CD4-positive, alpha-beta memory T cell (primary cell): Measurements from ENCODE around the gene WSCD2. TPM values are rescaled to one million over a fixed set of nuclear protein-coding genes. Genes with fewer than 3 reads are reported as not detected.

Experiments used
- CTCF ChIA-PET: fragments of 350-600 bp; sonication (Branson Sonifier 250); formaldehyde crosslinking; loops from one replicate; lab custom pipeline; 2021; ENCODE audit warnings: inconsistent platforms; ENCODE audit not compliant: partially characterized antibody; lab: Charles Lee
- POLR2A ChIA-PET: fragments of 350-600 bp; sonication (Branson Sonifier 250); formaldehyde crosslinking; loops from one replicate; lab custom pipeline; 2021; ENCODE audit not compliant: partially characterized antibody; lab: Charles Lee
- DNase-seq, 5 donors: peaks; one replicate each; pipeline versions ENCODE4 v3.0.0 to v3.0.0-alpha.2; 2020 to 2022; ENCODE audit warnings: mixed read lengths in 1 of 5
- H3K27ac ChIP-seq: one replicate; pipeline ENCODE4 v1.7.0; 2013; ENCODE audit warnings: low read depth, low read length
- H3K27me3 ChIP-seq: 2 replicates; pipeline ENCODE4 v1.7.0; 2013; ENCODE audit warnings: mild to moderate bottlenecking, low read length, moderate library complexity; ENCODE audit not compliant: insufficient read depth
- H3K36me3 ChIP-seq: 2 replicates; pipeline ENCODE4 v1.7.0; 2013; ENCODE audit warnings: mild to moderate bottlenecking, low read length, moderate library complexity; ENCODE audit not compliant: insufficient read depth
- H3K4me1 ChIP-seq: 2 replicates; pipeline ENCODE4 v1.7.0; 2013; ENCODE audit warnings: mild to moderate bottlenecking, low read length, moderate library complexity; ENCODE audit not compliant: insufficient read depth
- H3K4me3 ChIP-seq, 2 donors: one replicate each; pipeline ENCODE4 v1.7.0; 2013; ENCODE audit warnings: low read length in 2 of 2, mild to moderate bottlenecking in 1 of 2
- H3K9me3 ChIP-seq, 2 donors: one replicate each; pipeline ENCODE4 v1.7.0; 2013; ENCODE audit warnings: low read length in 2 of 2, control low read depth in 1 of 2; ENCODE audit not compliant: control insufficient read depth in 1 of 2
- H3K27ac Mint-ChIP-seq, 7 donors: one replicate each; pipeline ENCODE4 v1.8.0; 2020 to 2021; ENCODE audit warnings: mixed read lengths in 7 of 7, mild to moderate bottlenecking in 6 of 7, inconsistent platforms in 3 of 7, moderate library complexity in 3 of 7
- H3K27me3 Mint-ChIP-seq, 2 donors: one replicate each; pipeline ENCODE4 v1.8.0; 2020 to 2021; ENCODE audit warnings: mixed read lengths in 2 of 2
- H3K36me3 Mint-ChIP-seq, 2 donors: one replicate each; pipeline ENCODE4 v1.8.0; 2020 to 2021; ENCODE audit warnings: mixed read lengths in 2 of 2, inconsistent platforms in 1 of 2, mild to moderate bottlenecking in 1 of 2
- H3K4me1 Mint-ChIP-seq, 4 donors: one replicate each; pipeline ENCODE4 v1.8.0; 2020 to 2021; ENCODE audit warnings: mixed read lengths in 4 of 4, mild to moderate bottlenecking in 1 of 4
- H3K4me3 Mint-ChIP-seq, 8 donors: one replicate each; pipeline ENCODE4 v1.8.0; 2020 to 2021; ENCODE audit warnings: mixed read lengths in 8 of 8, mild to moderate bottlenecking in 7 of 8, moderate library complexity in 6 of 8, inconsistent platforms in 3 of 8
- H3K9me3 Mint-ChIP-seq, 8 donors: one replicate each; pipeline ENCODE4 v1.8.0; 2020 to 2021; ENCODE audit warnings: mixed read lengths in 8 of 8, mild to moderate bottlenecking in 5 of 8, inconsistent platforms in 3 of 8, moderate library complexity in 1 of 8
- intact Hi-C: fragments of 100-400 bp; cut with micrococcal nuclease; formaldehyde crosslinking; loops from one replicate; pipeline ENCODE4 v1.15.1; 2023
- polyA plus RNA-seq, 2 donors: library from polyadenylated mRNA; unstranded; fragments of 300-500 nt; fragmentation: Illumina TruSeq; gene quantifications; one replicate each; pipeline ENCODE4 v1.2.3, GENCODE V29; 2021
- total RNA-seq, 2 experiments: library from RNA; stranded (reverse); gene quantifications; one replicate each; pipeline ENCODE4 v1.2.3, GENCODE V29; 2021

Gene WSCD2
- total and polyA plus RNA-seq, 4 experiments from 2014 or later: not detected

DNA sequence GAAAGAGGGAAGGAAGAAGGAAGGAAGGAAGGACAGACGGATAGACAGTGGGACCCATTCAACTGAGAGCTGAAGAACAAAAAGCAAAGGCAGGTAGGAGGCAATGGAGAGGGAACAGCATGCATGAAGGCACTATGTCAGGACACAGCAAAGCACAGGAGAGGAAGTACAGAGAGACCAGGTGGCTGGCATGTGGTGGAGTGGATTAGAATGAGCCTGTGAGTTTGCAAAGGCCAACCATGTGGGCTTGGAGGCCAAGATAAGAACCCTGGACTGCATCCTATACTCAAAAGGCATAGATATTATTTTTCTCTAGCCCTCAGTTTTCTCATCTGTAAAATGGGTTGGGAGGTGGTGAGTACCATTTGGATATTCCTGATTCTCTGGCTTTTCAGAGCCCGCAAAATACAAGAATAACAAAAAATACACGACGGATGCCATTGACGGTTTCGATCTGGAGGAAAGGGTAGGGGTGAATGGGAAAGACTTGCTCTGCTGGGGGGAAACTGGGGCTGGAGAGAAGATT lies 102.9 kb downstream of the WSCD2 start:
- no peaks in the 10 kb centered on the region for H3K4me1 ChIP-seq
- no peak for DNase-seq
- H3K4me1 Mint-ChIP-seq: no peaks in the 10 kb centered on the region
- ChIA-PET POLR2A (no interaction called here), CTCF (no interaction called here)
- H3K27me3 Mint-ChIP-seq: peaks cover 11 to 21% of the 10 kb centered on the region in 2 donors
- intact Hi-C loops: no loop called here
- H3K36me3 ChIP-seq: no peaks in the 10 kb centered on the region
- H3K36me3 Mint-ChIP-seq: no peaks in the 10 kb centered on the region
- no peak overlapping the region for H3K4me3 Mint-ChIP-seq
- no peak overlapping the region for H3K27ac Mint-ChIP-seq
- no peak overlapping the region for H3K4me3 ChIP-seq
- peaks cover 0 to 2% (median 0%) of the 10 kb centered on the region in 8 donors for H3K9me3 Mint-ChIP-seq
- H3K27me3 ChIP-seq: no peaks in the 10 kb centered on the region
- no peaks in the 10 kb centered on the region for H3K9me3 ChIP-seq
- H3K27ac ChIP-seq: no peak overlapping the region

DNA sequence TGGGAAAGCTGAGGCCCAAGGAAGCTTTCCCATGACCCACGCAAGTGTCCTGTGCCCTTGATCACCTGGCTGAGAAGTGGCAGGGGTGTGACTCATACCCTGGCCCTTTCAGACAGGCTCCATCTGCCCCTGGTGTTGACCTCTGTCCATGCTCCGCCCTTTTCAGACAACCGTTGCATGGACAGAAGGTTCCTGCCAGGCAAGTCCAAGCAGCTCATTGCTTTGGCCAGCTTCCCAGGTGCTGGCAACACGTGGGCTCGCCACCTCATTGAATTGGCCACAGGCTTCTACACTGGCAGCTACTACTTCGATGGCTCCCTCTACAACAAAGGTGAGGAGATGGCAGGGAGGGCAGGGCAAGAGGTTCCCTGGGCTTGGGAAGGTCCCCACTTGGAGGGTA lies 103.5 kb downstream of the WSCD2 start:
- Histone ChIP-seq H3K27ac (no peak overlapping the region), H3K4me3 (no peak overlapping the region), H3K9me3 (no peaks in the 10 kb centered on the region), H3K27me3 (no peaks in the 10 kb centered on the region), H3K36me3 (no peaks in the 10 kb centered on the region), H3K4me1 (no peaks in the 10 kb centered on the region)
- Mint-ChIP-seq H3K36me3 (no peaks in the 10 kb centered on the region), H3K4me1 (no peaks in the 10 kb centered on the region), H3K27ac (no peak overlapping the region), H3K27me3 (peaks cover 14 to 24% of the 10 kb centered on the region in 2 donors), H3K9me3 (peaks cover 0 to 1% (median 0%) of the 10 kb centered on the region in 8 donors), H3K4me3 (no peak overlapping the region)
- intact Hi-C loops: no loop called here
- CTCF ChIA-PET: no interaction called here
- POLR2A ChIA-PET: no interaction called here
- DNase-seq: no peak

DNA sequence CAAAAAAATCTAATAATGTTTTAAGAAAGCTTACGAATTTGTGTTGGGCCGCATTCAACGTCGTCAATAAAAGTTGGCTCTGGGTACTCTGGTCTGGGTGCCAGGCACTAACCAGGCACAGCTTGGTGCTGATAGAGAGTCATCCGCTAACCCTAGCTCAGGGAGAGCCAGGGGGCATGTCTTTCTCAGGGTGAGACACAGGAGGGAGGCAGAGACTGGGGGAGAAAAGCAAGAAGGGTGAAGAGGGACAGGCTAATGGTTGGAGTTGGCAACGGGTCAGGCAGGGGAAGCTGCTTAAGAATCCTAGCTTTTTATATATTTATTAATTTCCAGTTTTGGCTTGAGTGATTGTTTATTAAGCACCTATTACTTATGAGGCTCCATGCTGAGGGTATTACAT lies 105.1 kb downstream of the WSCD2 start:
- H3K27me3 Mint-ChIP-seq: peaks cover 13 to 25% of the 10 kb centered on the region in 2 donors
- no peak overlapping the region for H3K4me3 ChIP-seq
- H3K27ac Mint-ChIP-seq: no peak overlapping the region
- H3K4me3 Mint-ChIP-seq: no peak overlapping the region
- no peaks in the 10 kb centered on the region for H3K27me3 ChIP-seq
- peaks cover 0 to 4% (median 0%) of the 10 kb centered on the region in 8 donors for H3K9me3 Mint-ChIP-seq
- H3K4me1 Mint-ChIP-seq: no peaks in the 10 kb centered on the region
- H3K9me3 ChIP-seq: no peaks in the 10 kb centered on the region
- H3K4me1 ChIP-seq: no peaks in the 10 kb centered on the region
- no peak for DNase-seq
- peaks cover 0 to under 1% of the 10 kb centered on the region in 2 donors for H3K36me3 Mint-ChIP-seq
- no peak overlapping the region for H3K27ac ChIP-seq
- intact Hi-C loops: no loop called here
- H3K36me3 ChIP-seq: no peaks in the 10 kb centered on the region
- CTCF ChIA-PET: interaction anchor here (0.7 to 1.4 kb wide), 5 partner anchors 102 to 285 kb away, joined by 3 to 12 read pairs (median 3); no protein-coding TSS in a partner anchor
- POLR2A ChIA-PET: interaction anchor here (0.6 to 1.2 kb wide), 2 partner anchors 79 to 80 kb away, joined by 3 to 4 read pairs; no protein-coding TSS in a partner anchor

DNA sequence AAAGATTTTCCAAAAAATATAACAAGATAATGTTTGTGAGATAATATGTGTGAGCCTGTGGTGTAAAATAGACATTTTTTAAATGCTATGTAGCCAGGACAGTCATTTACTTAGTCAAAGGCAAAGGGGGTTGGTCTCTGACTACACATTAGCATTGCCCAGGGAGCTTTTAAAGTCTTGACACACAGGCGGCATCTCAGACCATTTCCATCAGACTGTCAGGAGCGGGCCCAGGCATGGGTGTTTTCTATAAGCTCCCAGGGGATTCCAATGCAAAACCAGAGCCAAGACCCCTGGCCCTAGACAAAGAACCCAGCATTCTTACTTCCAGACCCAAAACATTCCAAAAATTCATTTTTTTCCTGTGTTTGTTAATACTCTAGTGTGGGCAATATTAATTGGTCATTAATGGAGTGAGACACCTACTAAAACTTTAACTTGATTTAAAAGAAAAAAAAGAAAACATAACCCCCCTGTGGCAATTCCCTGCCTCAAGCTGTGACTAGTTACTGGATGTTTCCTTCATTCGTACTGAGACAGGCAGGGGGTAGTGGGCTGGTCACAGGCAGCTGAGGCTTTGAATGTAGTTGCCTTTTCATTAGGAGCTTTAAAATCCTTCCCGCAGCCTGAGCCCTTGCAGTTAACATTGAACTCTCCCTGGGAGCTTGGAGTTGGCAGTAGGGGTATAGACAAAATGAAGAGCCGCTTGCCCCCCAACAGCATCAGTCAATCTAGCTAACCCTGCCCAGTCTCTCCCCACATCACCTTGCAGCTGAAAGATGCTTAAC lies 106.3 kb downstream of the WSCD2 start:
- H3K27ac Mint-ChIP-seq: no peak overlapping the region
- peaks cover 0 to 4% of the 10 kb centered on the region in 2 donors for H3K36me3 Mint-ChIP-seq
- Histone ChIP-seq H3K27ac (no peak overlapping the region), H3K27me3 (no peaks in the 10 kb centered on the region), H3K4me1 (no peaks in the 10 kb centered on the region), H3K4me3 (no peak overlapping the region), H3K36me3 (no peaks in the 10 kb centered on the region), H3K9me3 (no peaks in the 10 kb centered on the region)
- peaks cover 0 to 2% (median 0%) of the 10 kb centered on the region in 4 donors for H3K4me1 Mint-ChIP-seq
- peaks cover 0 to 4% (median 0%) of the 10 kb centered on the region in 8 donors for H3K9me3 Mint-ChIP-seq
- no peak for DNase-seq
- H3K27me3 Mint-ChIP-seq: peaks cover 16 to 26% of the 10 kb centered on the region in 2 donors
- ChIA-PET CTCF (interaction anchor here (1.3 to 1.4 kb wide), 2 partner anchors 18 to 221 kb away, joined by 3 to 7 read pairs; no protein-coding TSS in a partner anchor), POLR2A (no interaction called here)
- no peak overlapping the region for H3K4me3 Mint-ChIP-seq
- intact Hi-C loops: no loop called here

DNA sequence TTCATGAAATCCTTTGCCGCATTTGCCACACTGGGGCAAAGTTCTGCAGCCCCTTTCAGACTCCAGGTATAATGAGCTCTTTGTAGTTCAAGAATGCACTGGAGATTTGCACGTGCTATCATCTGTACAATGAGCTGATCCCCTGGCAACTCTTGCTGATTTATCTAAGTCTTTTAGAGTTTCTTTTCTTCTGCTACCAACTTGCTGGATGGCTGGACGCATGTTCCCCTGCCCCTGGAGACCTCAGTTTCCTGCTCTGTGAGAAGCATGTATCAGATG lies 106.8 kb downstream of the WSCD2 start:
- Histone ChIP-seq H3K36me3 (no peaks in the 10 kb centered on the region), H3K27ac (no peak overlapping the region), H3K9me3 (no peaks in the 10 kb centered on the region), H3K4me1 (no peaks in the 10 kb centered on the region), H3K4me3 (no peak overlapping the region), H3K27me3 (no peaks in the 10 kb centered on the region)
- H3K36me3 Mint-ChIP-seq: peaks cover 0 to 4% of the 10 kb centered on the region in 2 donors
- POLR2A ChIA-PET: no interaction called here
- H3K9me3 Mint-ChIP-seq: peaks cover 0 to 4% (median 0%) of the 10 kb centered on the region in 8 donors
- H3K27me3 Mint-ChIP-seq: peaks cover 15 to 21% of the 10 kb centered on the region in 2 donors
- H3K4me1 Mint-ChIP-seq: peaks cover 0 to 2% (median 0%) of the 10 kb centered on the region in 4 donors
- no peak overlapping the region for H3K27ac Mint-ChIP-seq
- DNase-seq: no peak
- intact Hi-C loops: no loop called here
- CTCF ChIA-PET: interaction anchor here (1.3 to 1.4 kb wide), 2 partner anchors 18 to 221 kb away, joined by 3 to 7 read pairs; no protein-coding TSS in a partner anchor
- no peak overlapping the region for H3K4me3 Mint-ChIP-seq

DNA sequence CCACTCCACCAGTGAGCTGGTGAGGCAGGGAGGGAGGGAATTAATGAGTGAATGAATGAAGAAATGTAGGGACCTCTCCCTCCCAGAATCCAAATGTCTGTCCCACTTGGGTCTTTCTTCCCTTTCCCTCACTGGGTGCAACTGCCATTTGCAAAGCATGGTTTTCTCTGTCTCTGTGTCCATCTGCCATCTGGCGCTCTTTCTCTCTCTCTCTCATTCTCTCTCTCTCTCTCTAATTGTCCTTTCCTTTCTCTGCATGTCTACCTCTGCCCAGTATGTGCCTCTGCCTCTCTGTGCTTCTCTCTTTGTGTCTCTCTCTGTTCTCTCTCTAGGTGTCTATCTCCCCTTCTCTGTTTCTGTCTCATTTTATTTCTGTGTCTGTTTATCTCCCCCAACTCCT lies 107.3 kb downstream of the WSCD2 start:
- no peak overlapping the region for H3K4me3 ChIP-seq
- H3K4me3 Mint-ChIP-seq: no peak overlapping the region
- H3K36me3 Mint-ChIP-seq: peaks cover 0 to 4% of the 10 kb centered on the region in 2 donors
- H3K27ac ChIP-seq: no peak overlapping the region
- no peaks in the 10 kb centered on the region for H3K4me1 ChIP-seq
- no peak for DNase-seq
- peaks cover 15 to 21% of the 10 kb centered on the region in 2 donors for H3K27me3 Mint-ChIP-seq
- ChIA-PET POLR2A (no interaction called here), CTCF (interaction anchor here (1.3 to 1.4 kb wide), 2 partner anchors 19 to 220 kb away, joined by 3 to 7 read pairs; no protein-coding TSS in a partner anchor)
- H3K36me3 ChIP-seq: no peaks in the 10 kb centered on the region
- intact Hi-C loops: no loop called here
- H3K4me1 Mint-ChIP-seq: peaks cover 0 to 2% (median 0%) of the 10 kb centered on the region in 4 donors
- no peak overlapping the region for H3K27ac Mint-ChIP-seq
- H3K9me3 Mint-ChIP-seq: peaks cover 0 to 4% (median 0%) of the 10 kb centered on the region in 8 donors
- no peaks in the 10 kb centered on the region for H3K9me3 ChIP-seq
- no peaks in the 10 kb centered on the region for H3K27me3 ChIP-seq

DNA sequence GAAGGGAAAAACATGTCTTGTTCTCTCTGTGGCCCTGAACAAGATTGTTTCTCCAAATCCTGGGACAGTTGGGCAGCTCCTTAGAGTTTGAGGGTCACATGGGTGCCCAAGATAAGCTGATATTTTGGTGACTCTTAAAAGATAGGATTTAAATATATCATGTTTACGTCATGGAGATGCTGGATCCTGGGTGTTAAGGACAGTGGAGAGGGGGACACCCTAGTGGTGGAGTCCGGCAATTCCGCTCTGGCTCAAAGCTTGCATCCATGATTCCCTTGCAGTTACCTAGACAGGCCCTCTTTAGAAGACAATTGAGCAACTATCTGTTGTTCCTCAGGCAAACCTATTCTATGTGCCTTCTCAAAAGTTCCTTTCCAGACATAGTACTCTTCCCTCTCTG lies 108.2 kb downstream of the WSCD2 start:
- ChIA-PET POLR2A (no interaction called here), CTCF (interaction anchor here (1.8 kb wide), 1 partner anchor 10 kb away, joined by 6 read pairs; no protein-coding TSS in a partner anchor)
- H3K4me3 Mint-ChIP-seq: no peak overlapping the region
- intact Hi-C loops: no loop called here
- no peaks in the 10 kb centered on the region for H3K9me3 ChIP-seq
- H3K36me3 ChIP-seq: no peaks in the 10 kb centered on the region
- H3K36me3 Mint-ChIP-seq: peaks cover 0 to 4% of the 10 kb centered on the region in 2 donors
- no peak overlapping the region for H3K27ac ChIP-seq
- peaks cover 3% of the 10 kb centered on the region for H3K27me3 ChIP-seq
- peaks cover 13 to 16% of the 10 kb centered on the region in 2 donors for H3K27me3 Mint-ChIP-seq
- no peak overlapping the region for H3K27ac Mint-ChIP-seq
- no peak for DNase-seq
- H3K4me3 ChIP-seq: no peak overlapping the region
- no peaks in the 10 kb centered on the region for H3K4me1 ChIP-seq
- peaks cover 0 to 2% (median 0%) of the 10 kb centered on the region in 4 donors for H3K4me1 Mint-ChIP-seq
- H3K9me3 Mint-ChIP-seq: peaks cover 0 to 4% (median 0%) of the 10 kb centered on the region in 8 donors
